Measurements from ENCODE around the gene ZNF783. TPM values are rescaled to one million over a fixed set of nuclear protein-coding genes. Genes with fewer than 3 reads are reported as not detected.
A peak's percentile ranks its signal among the peaks of the same experiment; 100 is the strongest.
"Not testable (repeated sequence)": the region's sequence is repeated elsewhere in the genome, so short reads cannot be mapped to it uniquely, and the experiment has no call there.

ZNF783 gene
- total RNA-seq, 1 experiment from 2014 or later: 24.3 TPM

GRCh38 chr7:149223761-149224160 lies 38.2 kb upstream of the ZNF783 start:
- Histone ChIP-seq H3K4me2 (ENCODE audit: low read depth, low read length, poor library complexity, severe bottlenecking) (no peak overlapping the region), H3K4me3 (ENCODE audit: low read length) (no peak overlapping the region)

GRCh38 chr7:149224352-149224751 lies 37.6 kb upstream of the ZNF783 start:
- Histone ChIP-seq H3K4me3 (ENCODE audit: low read length) (no peak overlapping the region), H3K27me3 (ENCODE audit: low read length) (no peaks in the 10 kb centered on the region), H3K9me3 (ENCODE audit: low read length) (no peaks in the 10 kb centered on the region), H3K27ac (ENCODE audit: low read length) (no peak overlapping the region), H2AFZ (ENCODE audit: low read length) (no peak overlapping the region), H3K79me2 (ENCODE audit: low read length) (no peaks in the 10 kb centered on the region), H4K20me1 (ENCODE audit: insufficient read depth, low read depth, low read length) (no peaks in the 10 kb centered on the region), H3K4me1 (ENCODE audit: low read length) (no peaks in the 10 kb centered on the region), H3K36me3 (ENCODE audit: insufficient read depth, low read length) (0 out of 2 replicates have a peak, but pooled peaks cover 3% of the 10 kb centered on the region), H3K9me2 (replicated peaks; ENCODE audit: insufficient read depth, low read length) (no peaks in the 10 kb centered on the region), H3K9ac (ENCODE audit: low read length) (no peak overlapping the region), H3K4me2 (ENCODE audit: low read depth, low read length, poor library complexity, severe bottlenecking) (no peak overlapping the region)
- DNase-seq: no peak

More at GRCh38 chr7:149223761-149224160, 38.2 kb upstream of the ZNF783 start:
- no peak overlapping the region for H2AFZ ChIP-seq (ENCODE audit: low read length)
- 0 out of 2 replicates have a peak, but pooled peaks cover 3% of the 10 kb centered on the region for H3K36me3 ChIP-seq (ENCODE audit: insufficient read depth, low read length)
- no peak for DNase-seq
- no peaks in the 10 kb centered on the region for H3K9me3 ChIP-seq (ENCODE audit: low read length)
- H3K79me2 ChIP-seq (ENCODE audit: low read length): no peaks in the 10 kb centered on the region
- no peaks in the 10 kb centered on the region for H3K27me3 ChIP-seq (ENCODE audit: low read length)
- H4K20me1 ChIP-seq (ENCODE audit: insufficient read depth, low read depth, low read length): no peaks in the 10 kb centered on the region
- H3K9ac ChIP-seq (ENCODE audit: low read length): no peak overlapping the region
- no peaks in the 10 kb centered on the region for H3K4me1 ChIP-seq (ENCODE audit: low read length)
- no peaks in the 10 kb centered on the region for H3K9me2 ChIP-seq (replicated peaks; ENCODE audit: insufficient read depth, low read length)
- no peak overlapping the region for H3K27ac ChIP-seq (ENCODE audit: low read length)

GRCh38 chr7:149225106-149225505 lies 36.9 kb upstream of the ZNF783 start:
- no peaks in the 10 kb centered on the region for H3K27me3 ChIP-seq (ENCODE audit: low read length)
- no peak overlapping the region for H3K9ac ChIP-seq (ENCODE audit: low read length)
- no peak overlapping the region for H3K4me2 ChIP-seq (ENCODE audit: low read depth, low read length, poor library complexity, severe bottlenecking)
- H2AFZ ChIP-seq (ENCODE audit: low read length): no peak overlapping the region
- H3K27ac ChIP-seq (ENCODE audit: low read length): no peak overlapping the region
- H3K79me2 ChIP-seq (ENCODE audit: low read length): no peaks in the 10 kb centered on the region
- H4K20me1 ChIP-seq (ENCODE audit: insufficient read depth, low read depth, low read length): no peaks in the 10 kb centered on the region
- no peaks in the 10 kb centered on the region for H3K9me2 ChIP-seq (replicated peaks; ENCODE audit: insufficient read depth, low read length)
- no peaks in the 10 kb centered on the region for H3K4me1 ChIP-seq (ENCODE audit: low read length)
- no peaks in the 10 kb centered on the region for H3K9me3 ChIP-seq (ENCODE audit: low read length)
- H3K4me3 ChIP-seq (ENCODE audit: low read length): no peak overlapping the region
- no peak for DNase-seq
- 0 out of 2 replicates have a peak, but pooled peaks cover 3% of the 10 kb centered on the region for H3K36me3 ChIP-seq (ENCODE audit: insufficient read depth, low read length)

- H3K9ac ChIP-seq (ENCODE audit: low read length): no peak overlapping the region
- H3K9me2 ChIP-seq (replicated peaks; ENCODE audit: insufficient read depth, low read length): no peaks in the 10 kb centered on the region
- H3K27ac ChIP-seq (ENCODE audit: low read length): no peak overlapping the region
- H4K20me1 ChIP-seq (ENCODE audit: insufficient read depth, low read depth, low read length): no peaks in the 10 kb centered on the region
- H3K79me2 ChIP-seq (ENCODE audit: low read length): no peaks in the 10 kb centered on the region
- no peaks in the 10 kb centered on the region for H3K4me1 ChIP-seq (ENCODE audit: low read length)
- no peak overlapping the region for H3K4me2 ChIP-seq (ENCODE audit: low read depth, low read length, poor library complexity, severe bottlenecking)
- 0 out of 2 replicates have a peak, but pooled peaks cover 3% of the 10 kb centered on the region for H3K36me3 ChIP-seq (ENCODE audit: insufficient read depth, low read length)
- no peaks in the 10 kb centered on the region for H3K9me3 ChIP-seq (ENCODE audit: low read length)
- H3K4me3 ChIP-seq (ENCODE audit: low read length): no peak overlapping the region
- H3K27me3 ChIP-seq (ENCODE audit: low read length): no peaks in the 10 kb centered on the region
- DNase-seq: no peak
- no peak overlapping the region for H2AFZ ChIP-seq (ENCODE audit: low read length)
Measured at GRCh38 chr7:149225656-149226055, 36.3 kb upstream of the ZNF783 start.

- H3K9me2 ChIP-seq (replicated peaks; ENCODE audit: insufficient read depth, low read length); H3K4me1 ChIP-seq (ENCODE audit: low read length); H3K9ac ChIP-seq (ENCODE audit: low read length); H3K4me2 ChIP-seq (ENCODE audit: low read depth, low read length, poor library complexity, severe bottlenecking); H3K79me2 ChIP-seq (ENCODE audit: low read length); H3K27me3 ChIP-seq (ENCODE audit: low read length); H3K4me3 ChIP-seq (ENCODE audit: low read length); H3K9me3 ChIP-seq (ENCODE audit: low read length); H4K20me1 ChIP-seq (ENCODE audit: insufficient read depth, low read depth, low read length); H2AFZ ChIP-seq (ENCODE audit: low read length); H3K27ac ChIP-seq (ENCODE audit: low read length); H3K36me3 ChIP-seq (ENCODE audit: insufficient read depth, low read length); DNase-seq: not testable (repeated sequence)
Measured at GRCh38 chr7:149226366-149226765, 35.6 kb upstream of the ZNF783 start.

- peak; percentile 34 for DNase-seq
Measured at GRCh38 chr7:149226840-149227494, 35.0 kb upstream of the ZNF783 start.

GRCh38 chr7:149228831-149229471 lies 33.0 kb upstream of the ZNF783 start:
- Histone ChIP-seq H3K27ac (ENCODE audit: low read length) (no peak overlapping the region), H3K9ac (ENCODE audit: low read length) (no peak overlapping the region), H3K9me3 (ENCODE audit: low read length) (no peaks in the 10 kb centered on the region), H3K36me3 (ENCODE audit: insufficient read depth, low read length) (no peaks in the 10 kb centered on the region), H2AFZ (ENCODE audit: low read length) (no peak overlapping the region), H3K4me2 (ENCODE audit: low read depth, low read length, poor library complexity, severe bottlenecking) (no peak overlapping the region), H4K20me1 (ENCODE audit: insufficient read depth, low read depth, low read length) (no peaks in the 10 kb centered on the region), H3K4me1 (ENCODE audit: low read length) (no peaks in the 10 kb centered on the region), H3K79me2 (ENCODE audit: low read length) (no peaks in the 10 kb centered on the region), H3K9me2 (replicated peaks; ENCODE audit: insufficient read depth, low read length) (no peaks in the 10 kb centered on the region), H3K27me3 (ENCODE audit: low read length) (no peaks in the 10 kb centered on the region), H3K4me3 (ENCODE audit: low read length) (no peak overlapping the region)
- peak; percentile 55 for DNase-seq

More at GRCh38 chr7:149226840-149227494, 35.0 kb upstream of the ZNF783 start:
- no peak overlapping the region for H3K4me2 ChIP-seq (ENCODE audit: low read depth, low read length, poor library complexity, severe bottlenecking)
- no peak overlapping the region for H3K4me3 ChIP-seq (ENCODE audit: low read length)
- H2AFZ ChIP-seq (ENCODE audit: low read length): no peak overlapping the region
- no peaks in the 10 kb centered on the region for H4K20me1 ChIP-seq (ENCODE audit: insufficient read depth, low read depth, low read length)
- no peaks in the 10 kb centered on the region for H3K9me2 ChIP-seq (replicated peaks; ENCODE audit: insufficient read depth, low read length)
- no peaks in the 10 kb centered on the region for H3K4me1 ChIP-seq (ENCODE audit: low read length)
- no peaks in the 10 kb centered on the region for H3K27me3 ChIP-seq (ENCODE audit: low read length)
- no peaks in the 10 kb centered on the region for H3K79me2 ChIP-seq (ENCODE audit: low read length)
- no peaks in the 10 kb centered on the region for H3K9me3 ChIP-seq (ENCODE audit: low read length)
- 0 out of 2 replicates have a peak, but pooled peaks cover 3% of the 10 kb centered on the region for H3K36me3 ChIP-seq (ENCODE audit: insufficient read depth, low read length)
- H3K9ac ChIP-seq (ENCODE audit: low read length): no peak overlapping the region
- no peak overlapping the region for H3K27ac ChIP-seq (ENCODE audit: low read length)

GRCh38 chr7:149229526-149229925 lies 32.5 kb upstream of the ZNF783 start:
- H3K9me2 ChIP-seq (replicated peaks; ENCODE audit: insufficient read depth, low read length): no peaks in the 10 kb centered on the region
- no peak overlapping the region for H3K4me3 ChIP-seq (ENCODE audit: low read length)
- no peak overlapping the region for H2AFZ ChIP-seq (ENCODE audit: low read length)
- H3K36me3 ChIP-seq (ENCODE audit: insufficient read depth, low read length): no peaks in the 10 kb centered on the region
- no peak overlapping the region for H3K4me2 ChIP-seq (ENCODE audit: low read depth, low read length, poor library complexity, severe bottlenecking)
- no peaks in the 10 kb centered on the region for H3K4me1 ChIP-seq (ENCODE audit: low read length)
- H3K27me3 ChIP-seq (ENCODE audit: low read length): no peaks in the 10 kb centered on the region
- H4K20me1 ChIP-seq (ENCODE audit: insufficient read depth, low read depth, low read length): no peaks in the 10 kb centered on the region
- no peak overlapping the region for H3K9ac ChIP-seq (ENCODE audit: low read length)
- H3K9me3 ChIP-seq (ENCODE audit: low read length): no peaks in the 10 kb centered on the region
- no peak overlapping the region for H3K27ac ChIP-seq (ENCODE audit: low read length)
- DNase-seq: peak; percentile 52
- no peaks in the 10 kb centered on the region for H3K79me2 ChIP-seq (ENCODE audit: low read length)

Measured in Karpas-422 (cell line).